ENCODE data around the gene ALDH1B1.

- TF ChIP-seq BHLHE40 (IDR thresholded peaks at IDR 0.05; ENCODE audit: borderline replicate concordance in 1 of 2, low read depth in 2 of 2, low read length in 1 of 2) (no peak), RAD21 (IDR thresholded peaks at IDR 0.05; ENCODE audit: insufficient read depth, low read depth, low read length) (no peak), CTCF (IDR thresholded peaks at IDR 0.05 in 2 of 3, conservative IDR thresholded peaks at IDR 0.05 in 1 of 3; ENCODE audit: control insufficient read depth in 2 of 3, extremely low read depth in 1 of 3, insufficient read depth in 1 of 3, low read depth in 3 of 3, low read length in 3 of 3) (no peak), NFYB (IDR thresholded peaks at IDR 0.05; ENCODE audit: insufficient read depth, low read depth, low read length) (no peak), BCL11A (IDR thresholded peaks at IDR 0.05; ENCODE audit: low read depth, low read length) (no peak), NFIC (IDR thresholded peaks at IDR 0.05; ENCODE audit: low read depth, low read length) (no peak), ESRRA (IDR thresholded peaks at IDR 0.05; ENCODE audit: low read length) (no peak)
Observed at GRCh38 chr9:38440516-38440915, 48.0 kb downstream of the ALDH1B1 start.
